H9 (cell line): ENCODE results near the gene RGP1. TPM values are rescaled to one million over a fixed set of nuclear protein-coding genes. Genes with fewer than 3 reads are reported as not detected.

ENCODE experiments used
- DNase-seq: peaks from one replicate; pipeline ENCODE4 v3.0.0-alpha.2; 2017
- H2AFZ ChIP-seq: one replicate; pipeline ENCODE4 v1.6.1; 2013; ENCODE audit warnings: mild to moderate bottlenecking, low read length, control low read depth, moderate library complexity
- H2AK5ac ChIP-seq: 2 replicates; pipeline ENCODE4 v1.6.1; 2013; ENCODE audit warnings: low read length, control low read depth, mixed read lengths; ENCODE audit not compliant: insufficient read length
- H2BK120ac ChIP-seq: one replicate; pipeline ENCODE4 v1.6.1; 2013; ENCODE audit warnings: low read depth, mild to moderate bottlenecking, low read length, control low read depth, inconsistent platforms; ENCODE audit not compliant: poor library complexity, severe bottlenecking
- H2BK12ac ChIP-seq: 2 replicates; pipeline ENCODE4 v1.6.1; 2013; ENCODE audit warnings: low read length, control low read depth, mixed read lengths, low read depth; ENCODE audit not compliant: insufficient read length
- H2BK15ac ChIP-seq: 2 replicates; pipeline ENCODE4 v1.6.1; 2013; ENCODE audit warnings: low read depth, low read length, control low read depth
- H2BK20ac ChIP-seq: one replicate; pipeline ENCODE4 v1.6.1; 2013; ENCODE audit warnings: low read depth, mild to moderate bottlenecking, low read length, control low read depth, inconsistent platforms; ENCODE audit not compliant: poor library complexity, severe bottlenecking
- H2BK5ac ChIP-seq: 2 replicates; pipeline ENCODE4 v1.6.1; 2013; ENCODE audit warnings: low read length, control low read depth, mixed read lengths; ENCODE audit not compliant: insufficient read length
- H3K14ac ChIP-seq: 2 replicates; pipeline ENCODE4 v1.6.1; 2013; ENCODE audit warnings: low read length, control low read depth; ENCODE audit not compliant: insufficient read depth
- H3K18ac ChIP-seq: 2 replicates; pipeline ENCODE4 v1.6.1; 2013; ENCODE audit warnings: low read depth, mild to moderate bottlenecking, mixed read lengths, low read length, control low read depth; ENCODE audit not compliant: insufficient read length
- H3K23ac ChIP-seq: 2 replicates; pipeline ENCODE4 v1.6.1; 2013; ENCODE audit warnings: low read length, control low read depth, mixed read lengths, low read depth; ENCODE audit not compliant: insufficient read length
- H3K23me2 ChIP-seq: 2 replicates; pipeline ENCODE4 v1.6.1; 2013; ENCODE audit warnings: low read depth, mild to moderate bottlenecking, mixed read lengths, low read length, control low read depth; ENCODE audit not compliant: insufficient read length, poor library complexity, severe bottlenecking
- H3K27ac ChIP-seq: 2 replicates; pipeline ENCODE4 v1.5.1; 2013; ENCODE audit warnings: low read length, control low read depth, mixed read lengths, low read depth; ENCODE audit not compliant: insufficient read length
- H3K27me3 ChIP-seq: 2 replicates; pipeline ENCODE4 v1.6.1; 2013; ENCODE audit warnings: low read length, control low read depth, inconsistent platforms; ENCODE audit not compliant: insufficient read depth
- H3K4ac ChIP-seq: 2 replicates; pipeline ENCODE4 v1.6.1; 2013; ENCODE audit warnings: low read depth, mild to moderate bottlenecking, control low read depth, inconsistent platforms, low read length, moderate library complexity
- H3K4me1 ChIP-seq: 2 replicates; pipeline ENCODE4 v1.6.1; 2013; ENCODE audit warnings: low read length, control low read depth, inconsistent platforms; ENCODE audit not compliant: insufficient read depth
- H3K4me2 ChIP-seq: 2 replicates; pipeline ENCODE4 v1.6.1; 2013; ENCODE audit warnings: low read length, control low read depth, mixed read lengths; ENCODE audit not compliant: insufficient read length, insufficient read depth
- H3K56ac ChIP-seq: 2 replicates; pipeline ENCODE4 v1.6.1; 2013; ENCODE audit warnings: low read depth, mild to moderate bottlenecking, mixed read lengths, low read length, control low read depth; ENCODE audit not compliant: insufficient read length
- H3K79me1 ChIP-seq: 2 replicates; pipeline ENCODE4 v1.6.1; 2013; ENCODE audit warnings: low read depth, mild to moderate bottlenecking, moderate library complexity, low read length, control low read depth, inconsistent platforms; ENCODE audit not compliant: insufficient read depth, poor library complexity, severe bottlenecking
- H3K79me2 ChIP-seq: 2 replicates; pipeline ENCODE4 v1.6.1; 2013; ENCODE audit warnings: low read length, control low read depth, inconsistent platforms; ENCODE audit not compliant: insufficient read depth
- H3K9ac ChIP-seq: 2 replicates; pipeline ENCODE4 v1.6.1; 2013; ENCODE audit warnings: low read length, control low read depth, mixed read lengths; ENCODE audit not compliant: insufficient read length; ENCODE audit errors: extremely low read depth
- H3K9me3 ChIP-seq: one replicate; pipeline ENCODE4 v1.6.1; 2013; ENCODE audit warnings: low read depth, low read length, inconsistent platforms; ENCODE audit not compliant: control insufficient read depth
- H3T11ph ChIP-seq: one replicate; pipeline ENCODE4 v1.6.1; 2013; ENCODE audit warnings: mild to moderate bottlenecking, low read length, control low read depth, inconsistent platforms
- H4K20me1 ChIP-seq: one replicate; pipeline ENCODE4 v1.6.1; 2013; ENCODE audit not compliant: control insufficient read depth, insufficient read length, insufficient read depth
- H4K5ac ChIP-seq: 2 replicates; pipeline ENCODE4 v1.6.1; 2013; ENCODE audit warnings: low read depth, mild to moderate bottlenecking, mixed read lengths, low read length, control low read depth; ENCODE audit not compliant: insufficient read length
- H4K8ac ChIP-seq: replicated peaks from 2 replicates; pipeline ENCODE4 v1.6.1; 2013; ENCODE audit warnings: low read length, control low read depth, mixed read lengths, low read depth; ENCODE audit not compliant: insufficient read length
- H4K91ac ChIP-seq: 2 replicates; pipeline ENCODE4 v1.6.1; 2013; ENCODE audit warnings: low read depth, mild to moderate bottlenecking, moderate library complexity, mixed read lengths, low read length, control low read depth; ENCODE audit not compliant: insufficient read length
- H3K27ac Mint-ChIP-seq, 3 experiments: 2 replicates in 2 of 3; 3 replicates in 1 of 3; pipeline ENCODE4 v1.8.0; 2020 to 2021; ENCODE audit warnings: mixed read lengths in 3 of 3, mild to moderate bottlenecking in 1 of 3, moderate library complexity in 1 of 3
- H3K27me3 Mint-ChIP-seq: 2 replicates; pipeline ENCODE4 v1.8.0; 2021; ENCODE audit warnings: low read depth, mild to moderate bottlenecking, moderate library complexity, mixed read lengths
- H3K36me3 Mint-ChIP-seq, 3 experiments: 2 replicates in 2 of 3; 3 replicates in 1 of 3; pipeline ENCODE4 v1.8.0; 2020 to 2021; ENCODE audit warnings: low read depth in 3 of 3, mixed read lengths in 3 of 3; ENCODE audit not compliant: insufficient read depth in 1 of 3
- H3K4me1 Mint-ChIP-seq, 2 experiments: 2 replicates each; pipeline ENCODE4 v1.8.0; 2020; ENCODE audit warnings: mixed read lengths in 2 of 2
- H3K4me3 Mint-ChIP-seq, 2 experiments: 2 replicates in 1 of 2; 3 replicates in 1 of 2; pipeline ENCODE4 v1.8.0; 2020 to 2021; ENCODE audit warnings: mild to moderate bottlenecking in 2 of 2, mixed read lengths in 2 of 2, moderate library complexity in 1 of 2
- H3K9me3 Mint-ChIP-seq, 2 experiments: 2 replicates in 1 of 2; 3 replicates in 1 of 2; pipeline ENCODE4 v1.8.0; 2020; ENCODE audit warnings: mild to moderate bottlenecking in 2 of 2, mixed read lengths in 2 of 2, moderate library complexity in 1 of 2
- WGBS: extraction: QIAGEN DNeasy Blood & Tissue Kit; methylation state at CpG from one replicate; pipeline ENCODE4 v1.1.7; 2013; ENCODE audit warnings: missing lambda C conversion rate, low lambda C conversion rate, mixed read lengths; ENCODE audit not compliant: insufficient read length; ENCODE audit errors: extremely low coverage; 5-methylcytosine and 5-hydroxymethylcytosine counted together
- total RNA-seq: library from RNA; stranded (reverse); gene quantifications from 2 replicates; pipeline ENCODE4 v1.2.1, GENCODE V29; 2021
- TF ChIP-seq, protein P1 (sequence below): fragments of 200-600 bp; sonication (generic); conservative IDR thresholded peaks from 3 replicates; pipeline ENCODE4 v1.8.0; 2021; ENCODE audit warnings: antibody characterized with exemption, mild to moderate bottlenecking

RGP1 gene
- total RNA-seq, 1 experiment from 2014 or later: 25.7 TPM

DNA sequence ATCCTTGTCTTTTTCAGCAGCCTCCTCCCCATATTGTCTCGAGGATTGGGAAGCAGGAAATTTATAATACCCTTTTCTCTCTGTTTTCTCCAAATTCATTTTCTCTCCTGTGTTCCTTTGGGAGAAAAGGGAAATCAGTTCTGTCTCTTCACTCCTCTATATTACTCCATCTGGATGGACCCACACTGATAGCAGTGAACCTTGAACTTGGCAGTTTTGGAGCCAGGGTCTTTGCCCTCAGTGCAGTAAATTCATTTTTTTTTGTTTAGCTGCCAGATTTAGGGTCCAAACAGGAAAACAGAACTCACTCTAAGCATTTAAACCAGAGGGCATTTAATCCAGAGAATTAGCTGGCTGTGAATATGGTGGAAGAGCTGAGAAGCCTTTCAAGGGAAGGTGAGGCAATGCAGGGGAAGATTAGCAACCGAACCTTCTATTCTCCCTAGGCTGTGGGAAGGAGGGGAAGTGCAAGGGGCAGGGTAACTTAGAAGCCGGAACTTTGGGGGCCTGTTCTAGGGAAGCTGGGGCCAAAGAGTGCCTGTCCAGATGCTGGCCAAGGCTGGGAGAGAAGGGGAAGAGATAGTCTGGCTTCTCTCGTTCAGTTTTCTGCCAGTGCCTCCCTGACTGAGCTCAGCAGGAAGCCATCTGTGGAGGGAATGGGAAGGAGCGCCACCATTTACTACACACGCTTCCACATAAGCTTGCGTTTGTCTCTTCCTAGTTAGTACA, 26.0 kb downstream of the RGP1 start:
- DNase-seq: no peak
- Histone ChIP-seq H2AFZ (no peak overlapping the region), H2BK20ac (no peak overlapping the region), H3K4me1 (peaks cover 4% of the 10 kb centered on the region; the same call in 1 of the 2 replicates), H3K79me1 (no peaks in the 10 kb centered on the region), H3K14ac (no peak overlapping the region; the same call in 1 of the 2 replicates), H4K20me1 (no peaks in the 10 kb centered on the region), H4K5ac (no peak overlapping the region), H4K8ac (no peak overlapping the region), H3K4ac (no peak overlapping the region), H4K91ac (no peak overlapping the region), H3K18ac (no peak overlapping the region), H3K23me2 (no peaks in the 10 kb centered on the region), H2AK5ac (no peak overlapping the region), H3K9me3 (no peaks in the 10 kb centered on the region), H3K27me3 (no peaks in the 10 kb centered on the region), H3K27ac (peak overlapping the region; percentile 57), H3K4me2 (peak overlapping the region; percentile 30), H2BK5ac (no peak overlapping the region), H3K9ac (peak overlapping the region; percentile 37), H2BK12ac (no peak overlapping the region), H3K79me2 (no peaks in the 10 kb centered on the region), H3T11ph (no peak overlapping the region), H3K23ac (no peak overlapping the region), H2BK15ac (no peak overlapping the region; the same call in 1 of the 2 replicates), H2BK120ac (no peak overlapping the region), H3K56ac (no peak overlapping the region)
- TF ChIP-seq, protein P1, sequence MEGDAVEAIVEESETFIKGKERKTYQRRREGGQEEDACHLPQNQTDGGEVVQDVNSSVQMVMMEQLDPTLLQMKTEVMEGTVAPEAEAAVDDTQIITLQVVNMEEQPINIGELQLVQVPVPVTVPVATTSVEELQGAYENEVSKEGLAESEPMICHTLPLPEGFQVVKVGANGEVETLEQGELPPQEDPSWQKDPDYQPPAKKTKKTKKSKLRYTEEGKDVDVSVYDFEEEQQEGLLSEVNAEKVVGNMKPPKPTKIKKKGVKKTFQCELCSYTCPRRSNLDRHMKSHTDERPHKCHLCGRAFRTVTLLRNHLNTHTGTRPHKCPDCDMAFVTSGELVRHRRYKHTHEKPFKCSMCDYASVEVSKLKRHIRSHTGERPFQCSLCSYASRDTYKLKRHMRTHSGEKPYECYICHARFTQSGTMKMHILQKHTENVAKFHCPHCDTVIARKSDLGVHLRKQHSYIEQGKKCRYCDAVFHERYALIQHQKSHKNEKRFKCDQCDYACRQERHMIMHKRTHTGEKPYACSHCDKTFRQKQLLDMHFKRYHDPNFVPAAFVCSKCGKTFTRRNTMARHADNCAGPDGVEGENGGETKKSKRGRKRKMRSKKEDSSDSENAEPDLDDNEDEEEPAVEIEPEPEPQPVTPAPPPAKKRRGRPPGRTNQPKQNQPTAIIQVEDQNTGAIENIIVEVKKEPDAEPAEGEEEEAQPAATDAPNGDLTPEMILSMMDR: no peak
- H3K27ac Mint-ChIP-seq: peak overlapping the region in 2 of 3 experiments; percentile 41 to 70; a peak in 5 of 7 replicates
- H3K4me1 Mint-ChIP-seq: peaks cover 15 to 19% of the 10 kb centered on the region in 2 experiments
- no peaks in the 10 kb centered on the region for H3K27me3 Mint-ChIP-seq
- no peak overlapping the region; a peak in 1 of 5 replicates for H3K4me3 Mint-ChIP-seq
- no peaks in the 10 kb centered on the region for H3K9me3 Mint-ChIP-seq
- no CpG with 5 or more reads among the region's 7 CpGs for WGBS
- H3K36me3 Mint-ChIP-seq: peaks cover 0 to under 1% (median 0%) of the 10 kb centered on the region in 3 experiments; a peak in 2 of 7 replicates
